ENCODE measurements around the gene COL4A1. TPM values are rescaled to one million over a fixed set of nuclear protein-coding genes. Genes with fewer than 3 reads are reported as not detected.

The COL4A1 gene
- total RNA-seq, 1 donor from 2014 or later, result 2,489 TPM

DNA sequence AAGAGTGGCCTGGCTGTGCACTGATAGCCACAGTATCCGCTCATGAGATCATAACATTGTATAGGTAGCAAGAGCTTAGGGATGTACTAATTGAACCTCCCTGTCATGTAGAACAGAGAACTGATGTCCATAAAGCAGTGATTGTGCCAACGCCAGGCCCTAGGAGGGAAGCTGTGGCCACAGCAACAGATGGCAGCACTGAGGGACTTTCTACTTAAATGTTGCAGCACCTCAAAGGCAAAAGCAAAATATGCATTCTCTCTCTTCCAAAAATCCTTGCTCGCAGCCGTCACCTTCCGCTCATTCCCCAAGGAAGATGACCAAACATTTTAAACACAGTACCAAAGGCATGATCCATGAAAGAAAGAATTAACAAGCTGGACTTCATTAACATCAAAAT lies 32.3 kb downstream of the COL4A1 start:
- Mint-ChIP-seq H3K9me3 (ENCODE audit: unreplicated experiment) (no peaks in the 10 kb centered on the region), H3K4me3 (ENCODE audit: unreplicated experiment) (no peak overlapping the region), H3K27me3 (ENCODE audit: low read depth, unreplicated experiment) (no peaks in the 10 kb centered on the region), H3K27ac (ENCODE audit: unreplicated experiment) (no peak overlapping the region), H3K4me1 (ENCODE audit: low read depth, unreplicated experiment) (peaks cover 41% of the 10 kb centered on the region), H3K36me3 (ENCODE audit: low read depth, unreplicated experiment) (peaks cover 29% of the 10 kb centered on the region)
- peaks cover 100% of the 10 kb centered on the region for H3K79me2 ChIP-seq (ENCODE audit: insufficient read depth, low read length)
- peaks cover 100% of the 10 kb centered on the region for H4K20me1 ChIP-seq (ENCODE audit: insufficient read depth, low read length)
- H3K4me2 ChIP-seq (ENCODE audit: low read length), result no peak overlapping the region
- no peak overlapping the region for H2AFZ ChIP-seq (ENCODE audit: low read depth, low read length)
- H3K4me1 ChIP-seq (ENCODE audit: insufficient read depth, low read length), result peaks cover 6% of the 10 kb centered on the region
- no peak for DNase-seq (ENCODE audit: low read depth)
- no peak overlapping the region for H3K27ac ChIP-seq (ENCODE audit: low read depth, low read length)
- TF ChIP-seq, protein P1, sequence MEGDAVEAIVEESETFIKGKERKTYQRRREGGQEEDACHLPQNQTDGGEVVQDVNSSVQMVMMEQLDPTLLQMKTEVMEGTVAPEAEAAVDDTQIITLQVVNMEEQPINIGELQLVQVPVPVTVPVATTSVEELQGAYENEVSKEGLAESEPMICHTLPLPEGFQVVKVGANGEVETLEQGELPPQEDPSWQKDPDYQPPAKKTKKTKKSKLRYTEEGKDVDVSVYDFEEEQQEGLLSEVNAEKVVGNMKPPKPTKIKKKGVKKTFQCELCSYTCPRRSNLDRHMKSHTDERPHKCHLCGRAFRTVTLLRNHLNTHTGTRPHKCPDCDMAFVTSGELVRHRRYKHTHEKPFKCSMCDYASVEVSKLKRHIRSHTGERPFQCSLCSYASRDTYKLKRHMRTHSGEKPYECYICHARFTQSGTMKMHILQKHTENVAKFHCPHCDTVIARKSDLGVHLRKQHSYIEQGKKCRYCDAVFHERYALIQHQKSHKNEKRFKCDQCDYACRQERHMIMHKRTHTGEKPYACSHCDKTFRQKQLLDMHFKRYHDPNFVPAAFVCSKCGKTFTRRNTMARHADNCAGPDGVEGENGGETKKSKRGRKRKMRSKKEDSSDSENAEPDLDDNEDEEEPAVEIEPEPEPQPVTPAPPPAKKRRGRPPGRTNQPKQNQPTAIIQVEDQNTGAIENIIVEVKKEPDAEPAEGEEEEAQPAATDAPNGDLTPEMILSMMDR (IDR thresholded peaks at IDR 0.05; ENCODE audit: insufficient read depth, low read depth, low read length), result no peak
- no peak for TF ChIP-seq EZH2 (IDR thresholded peaks at IDR 0.05; ENCODE audit: insufficient read depth, low read length)
- no peaks in the 10 kb centered on the region for H3K9me3 ChIP-seq (ENCODE audit: insufficient read depth, low read depth, low read length)
- H3K36me3 ChIP-seq (ENCODE audit: insufficient read depth, low read length), result peaks cover 30% of the 10 kb centered on the region
- H3K9ac ChIP-seq (ENCODE audit: low read length), result no peak overlapping the region
- FAIRE-seq, result peak; percentile 5
- H3K4me3 ChIP-seq (ENCODE audit: insufficient read depth, low read depth, low read length), result no peak overlapping the region
- no peaks in the 10 kb centered on the region for H3K27me3 ChIP-seq (ENCODE audit: insufficient read depth, low read length)

DNA sequence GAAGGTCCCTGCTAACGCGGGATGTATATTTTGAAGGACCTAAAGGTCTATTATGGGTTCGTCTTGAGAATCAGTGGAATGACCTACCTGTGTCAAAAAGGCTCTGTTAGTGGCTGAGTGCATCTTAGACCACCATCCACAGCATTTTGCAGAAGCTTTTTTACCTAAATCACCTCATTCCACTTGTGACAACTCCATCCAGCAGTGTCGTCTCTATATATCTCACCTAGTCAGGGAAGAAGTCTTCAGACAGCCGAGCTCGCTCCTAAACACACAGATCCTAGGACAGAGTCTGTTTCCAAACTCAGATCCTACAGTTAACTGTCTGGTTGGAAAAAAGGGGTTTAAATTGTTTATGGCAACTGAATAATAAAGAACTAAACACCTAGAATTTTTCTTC lies 33.7 kb downstream of the COL4A1 start:
- peak overlapping the region; percentile 8 for H3K27ac Mint-ChIP-seq (ENCODE audit: unreplicated experiment)

DNA sequence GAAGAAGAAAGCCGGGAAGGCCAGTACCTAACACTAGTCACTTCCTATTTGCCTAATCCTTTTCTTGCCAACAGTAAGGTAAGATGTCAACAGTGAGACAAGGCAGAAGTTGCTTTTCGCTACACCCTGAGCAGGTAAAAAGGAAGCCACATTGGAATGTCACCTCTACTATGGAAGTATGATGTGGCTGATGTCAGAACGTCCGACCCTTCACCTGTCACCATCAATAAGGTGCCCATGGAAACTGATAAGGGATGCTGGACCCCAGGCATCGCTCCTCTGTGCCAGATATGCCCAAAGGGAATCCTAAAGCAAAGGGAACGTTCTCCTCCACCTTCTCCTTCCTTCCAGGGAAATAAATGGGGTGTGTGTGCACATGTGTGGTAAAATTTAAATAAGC lies 34.3 kb downstream of the COL4A1 start:
- no peak for TF ChIP-seq EZH2 (IDR thresholded peaks at IDR 0.05; ENCODE audit: insufficient read depth, low read length)
- TF ChIP-seq, protein P1 (IDR thresholded peaks at IDR 0.05; ENCODE audit: insufficient read depth, low read depth, low read length), result no peak
- Histone ChIP-seq H3K4me3 (ENCODE audit: insufficient read depth, low read depth, low read length) (no peak overlapping the region), H4K20me1 (ENCODE audit: insufficient read depth, low read length) (peaks cover 99% of the 10 kb centered on the region), H3K4me2 (ENCODE audit: low read length) (no peak overlapping the region), H3K27ac (ENCODE audit: low read depth, low read length) (no peak overlapping the region), H2AFZ (ENCODE audit: low read depth, low read length) (no peak overlapping the region), H3K4me1 (ENCODE audit: insufficient read depth, low read length) (peaks cover 4% of the 10 kb centered on the region), H3K9ac (ENCODE audit: low read length) (no peak overlapping the region), H3K36me3 (ENCODE audit: insufficient read depth, low read length) (peaks cover 36% of the 10 kb centered on the region), H3K79me2 (ENCODE audit: insufficient read depth, low read length) (peaks cover 100% of the 10 kb centered on the region), H3K9me3 (ENCODE audit: insufficient read depth, low read depth, low read length) (no peaks in the 10 kb centered on the region), H3K27me3 (ENCODE audit: insufficient read depth, low read length) (no peaks in the 10 kb centered on the region)
- peak overlapping the region; percentile 56 for H3K27ac Mint-ChIP-seq (ENCODE audit: unreplicated experiment)
- no peaks in the 10 kb centered on the region for H3K27me3 Mint-ChIP-seq (ENCODE audit: low read depth, unreplicated experiment)
- peaks cover 29% of the 10 kb centered on the region for H3K4me1 Mint-ChIP-seq (ENCODE audit: low read depth, unreplicated experiment)
- no peak for FAIRE-seq
- H3K4me3 Mint-ChIP-seq (ENCODE audit: unreplicated experiment), result no peak overlapping the region
- H3K36me3 Mint-ChIP-seq (ENCODE audit: low read depth, unreplicated experiment), result peaks cover 32% of the 10 kb centered on the region
- no peaks in the 10 kb centered on the region for H3K9me3 Mint-ChIP-seq (ENCODE audit: unreplicated experiment)
- DNase-seq (ENCODE audit: low read depth), result no peak

More for the DNA sequence above, 33.7 kb downstream of the COL4A1 start:
- H3K27me3 ChIP-seq (ENCODE audit: insufficient read depth, low read length), result no peaks in the 10 kb centered on the region
- H3K79me2 ChIP-seq (ENCODE audit: insufficient read depth, low read length), result peaks cover 100% of the 10 kb centered on the region
- peaks cover 36% of the 10 kb centered on the region for H3K36me3 ChIP-seq (ENCODE audit: insufficient read depth, low read length)
- H3K4me1 ChIP-seq (ENCODE audit: insufficient read depth, low read length), result peaks cover 4% of the 10 kb centered on the region
- Mint-ChIP-seq H3K4me1 (ENCODE audit: low read depth, unreplicated experiment) (peaks cover 35% of the 10 kb centered on the region), H3K36me3 (ENCODE audit: low read depth, unreplicated experiment) (peaks cover 34% of the 10 kb centered on the region), H3K4me3 (ENCODE audit: unreplicated experiment) (no peak overlapping the region), H3K27me3 (ENCODE audit: low read depth, unreplicated experiment) (no peaks in the 10 kb centered on the region), H3K9me3 (ENCODE audit: unreplicated experiment) (no peaks in the 10 kb centered on the region)
- no peak overlapping the region for H2AFZ ChIP-seq (ENCODE audit: low read depth, low read length)
- no peaks in the 10 kb centered on the region for H3K9me3 ChIP-seq (ENCODE audit: insufficient read depth, low read depth, low read length)
- no peak overlapping the region for H3K9ac ChIP-seq (ENCODE audit: low read length)
- peaks cover 100% of the 10 kb centered on the region for H4K20me1 ChIP-seq (ENCODE audit: insufficient read depth, low read length)
- no peak for TF ChIP-seq EZH2 (IDR thresholded peaks at IDR 0.05; ENCODE audit: insufficient read depth, low read length)
- TF ChIP-seq, protein P1 (IDR thresholded peaks at IDR 0.05; ENCODE audit: insufficient read depth, low read depth, low read length), result no peak
- FAIRE-seq (peak; percentile 17), DNase-seq (ENCODE audit: low read depth) (no peak)
- H3K4me2 ChIP-seq (ENCODE audit: low read length), result no peak overlapping the region
- H3K27ac ChIP-seq (ENCODE audit: low read depth, low read length), result no peak overlapping the region
- H3K4me3 ChIP-seq (ENCODE audit: insufficient read depth, low read depth, low read length), result no peak overlapping the region
